ENCODE results near the gene OR13D1. TPM values are rescaled to one million over a fixed set of nuclear protein-coding genes. Genes with fewer than 3 reads are reported as not detected.

The OR13D1 gene
- total and polyA plus RNA-seq, 2 donors (not counting 1 experiment from before 2014, with no cell fraction given), result not detected

DNA sequence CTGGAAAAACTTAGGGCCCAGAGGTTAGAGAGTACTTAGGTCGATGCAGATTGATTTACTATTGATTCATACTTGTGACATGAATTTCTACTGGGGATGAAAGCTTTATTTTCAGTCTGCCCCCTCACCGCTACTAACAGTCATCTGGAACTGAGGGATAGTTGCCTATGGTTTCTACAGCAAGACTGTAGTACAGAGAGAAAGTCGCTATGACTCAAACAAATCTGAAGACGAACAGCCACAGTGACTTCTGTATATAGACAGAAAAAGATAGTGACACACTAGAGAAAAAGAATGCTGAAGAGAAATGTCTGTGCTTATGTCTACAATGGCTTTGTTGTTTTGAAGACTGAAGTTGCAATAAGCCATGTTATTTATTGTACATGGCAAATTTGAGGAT, 17.3 kb downstream of the OR13D1 start:
- no peaks in the 10 kb centered on the region for H3K9me3 ChIP-seq (ENCODE audit: control insufficient read depth, insufficient read depth, low read depth, low read length)
- no peaks in the 10 kb centered on the region for H3K79me2 ChIP-seq (ENCODE audit: control insufficient read depth, insufficient read depth, low read length)
- no peak overlapping the region for H2AFZ ChIP-seq (ENCODE audit: low read length)
- H3K4me2 ChIP-seq (ENCODE audit: extremely low read depth, insufficient read depth, low read length), result no peak overlapping the region
- TF ChIP-seq CTCF (conservative IDR thresholded peaks at IDR 0.05 in 1 of 2, IDR thresholded peaks at IDR 0.05 in 1 of 2; ENCODE audit: low read depth in 1 of 2, low read length in 2 of 2), result no peak
- no peak for TF ChIP-seq EZH2 (IDR thresholded peaks at IDR 0.05; ENCODE audit: low read length, missing control alignments)
- no peaks in the 10 kb centered on the region for H4K20me1 ChIP-seq (ENCODE audit: control insufficient read depth, extremely low read depth, insufficient read depth, low read length)
- DNase-seq (ENCODE audit: low read depth in 2 of 2), result no peak
- no peak overlapping the region for H3K27ac ChIP-seq (ENCODE audit: insufficient read depth, low read length)
- H3K36me3 ChIP-seq (ENCODE audit: control insufficient read depth, insufficient read depth, low read length), result no peaks in the 10 kb centered on the region
- H3K4me1 ChIP-seq (ENCODE audit: control insufficient read depth, extremely low read depth, insufficient read depth, low read length), result no peaks in the 10 kb centered on the region
- H3K27me3 ChIP-seq (ENCODE audit: control insufficient read depth, insufficient read depth, low read length), result no peaks in the 10 kb centered on the region
- H3K9ac ChIP-seq (ENCODE audit: insufficient read depth, low read length), result no peak overlapping the region
- no peak overlapping the region for H3K4me3 ChIP-seq (replicated peaks in 1 of 4; ENCODE audit: control extremely low read depth in 1 of 4, insufficient read depth in 1 of 4, low read depth in 3 of 4, low read length in 4 of 4)

GRCh38 chr9:104725014-104725413, 30.7 kb downstream of the OR13D1 start:
- H3K4me2 ChIP-seq (ENCODE audit: extremely low read depth, insufficient read depth, low read length), result no peak overlapping the region
- no peak for TF ChIP-seq CTCF (conservative IDR thresholded peaks at IDR 0.05 in 1 of 2, IDR thresholded peaks at IDR 0.05 in 1 of 2; ENCODE audit: low read depth in 1 of 2, low read length in 2 of 2)
- TF ChIP-seq EZH2 (IDR thresholded peaks at IDR 0.05; ENCODE audit: low read length, missing control alignments), result no peak
- no peaks in the 10 kb centered on the region for H3K9me3 ChIP-seq (ENCODE audit: control insufficient read depth, insufficient read depth, low read depth, low read length)
- H3K36me3 ChIP-seq (ENCODE audit: control insufficient read depth, insufficient read depth, low read length), result no peaks in the 10 kb centered on the region
- no peak for DNase-seq (ENCODE audit: low read depth in 2 of 2)
- H2AFZ ChIP-seq (ENCODE audit: low read length), result no peak overlapping the region
- H4K20me1 ChIP-seq (ENCODE audit: control insufficient read depth, extremely low read depth, insufficient read depth, low read length), result no peaks in the 10 kb centered on the region
- no peak overlapping the region for H3K9ac ChIP-seq (ENCODE audit: insufficient read depth, low read length)
- H3K27me3 ChIP-seq (ENCODE audit: control insufficient read depth, insufficient read depth, low read length), result no peaks in the 10 kb centered on the region
- H3K27ac ChIP-seq (ENCODE audit: insufficient read depth, low read length), result no peak overlapping the region
- H3K79me2 ChIP-seq (ENCODE audit: control insufficient read depth, insufficient read depth, low read length), result no peaks in the 10 kb centered on the region
- H3K4me1 ChIP-seq (ENCODE audit: control insufficient read depth, extremely low read depth, insufficient read depth, low read length), result no peaks in the 10 kb centered on the region
- H3K4me3 ChIP-seq (replicated peaks in 1 of 4; ENCODE audit: control extremely low read depth in 1 of 4, insufficient read depth in 1 of 4, low read depth in 3 of 4, low read length in 4 of 4), result no peak overlapping the region

DNA sequence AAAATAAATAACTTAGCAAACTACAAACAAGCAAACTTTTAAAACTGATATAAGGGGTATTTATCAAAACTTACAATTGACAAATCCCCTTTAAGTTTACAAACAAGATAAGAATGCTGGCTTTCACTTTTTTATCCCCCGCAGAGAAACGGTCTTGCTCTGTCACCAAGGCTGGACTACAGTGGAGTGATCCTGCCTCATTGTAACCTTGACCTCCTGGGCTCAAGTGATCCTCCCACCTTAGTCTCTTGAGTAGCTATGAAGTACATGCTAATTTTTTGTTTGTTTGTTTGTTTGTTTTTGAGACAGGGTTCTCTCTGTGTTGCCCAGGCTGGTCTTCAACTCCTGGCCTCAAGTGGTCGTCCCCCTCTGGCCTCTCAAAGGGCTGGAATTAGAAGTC, 44.1 kb downstream of the OR13D1 start:
- no peaks in the 10 kb centered on the region for H3K79me2 ChIP-seq (ENCODE audit: control insufficient read depth, insufficient read depth, low read length)
- H3K36me3 ChIP-seq (ENCODE audit: control insufficient read depth, insufficient read depth, low read length), result no peaks in the 10 kb centered on the region
- no peaks in the 10 kb centered on the region for H3K27me3 ChIP-seq (ENCODE audit: control insufficient read depth, insufficient read depth, low read length)
- no peak overlapping the region for H3K4me2 ChIP-seq (ENCODE audit: extremely low read depth, insufficient read depth, low read length)
- H3K9me3 ChIP-seq (ENCODE audit: control insufficient read depth, insufficient read depth, low read depth, low read length), result no peaks in the 10 kb centered on the region
- no peak for DNase-seq (ENCODE audit: low read depth in 2 of 2)
- no peak overlapping the region for H3K4me3 ChIP-seq (replicated peaks in 1 of 4; ENCODE audit: control extremely low read depth in 1 of 4, insufficient read depth in 1 of 4, low read depth in 3 of 4, low read length in 4 of 4)
- no peak overlapping the region for H3K27ac ChIP-seq (ENCODE audit: insufficient read depth, low read length)
- TF ChIP-seq EZH2 (IDR thresholded peaks at IDR 0.05; ENCODE audit: low read length, missing control alignments), result no peak
- TF ChIP-seq CTCF (conservative IDR thresholded peaks at IDR 0.05 in 1 of 2, IDR thresholded peaks at IDR 0.05 in 1 of 2; ENCODE audit: low read depth in 1 of 2, low read length in 2 of 2), result no peak
- H3K4me1 ChIP-seq (ENCODE audit: control insufficient read depth, extremely low read depth, insufficient read depth, low read length), result no peaks in the 10 kb centered on the region
- H2AFZ ChIP-seq (ENCODE audit: low read length), result no peak overlapping the region
- no peak overlapping the region for H3K9ac ChIP-seq (ENCODE audit: insufficient read depth, low read length)
- H4K20me1 ChIP-seq (ENCODE audit: control insufficient read depth, extremely low read depth, insufficient read depth, low read length), result no peaks in the 10 kb centered on the region

All from fibroblast of lung (primary cell).